Stimulated activated CD8-positive, alpha-beta memory T cell treated with anti-CD3 and anti-CD28 coated beads, Interleukin-2, amount 100 ng/mL, for 1 hour (primary cell): Measurements from ENCODE around the gene SESN1.

Source experiments
- DNase-seq, 2 donors: peaks; one replicate each; pipeline ENCODE4 v3.0.0-alpha.2; 2020; ENCODE audit warnings: low read depth in 2 of 2

The SESN1 gene

GRCh38 chr6:108961077-108961476 is 133.6 kb downstream of the SESN1 start:
- no peak for DNase-seq

- DNase-seq = no peak
These were observed 134.0 kb downstream of the SESN1 start for GRCh38 chr6:108960601-108961000.

GRCh38 chr6:108959972-108960582 is 134.6 kb downstream of the SESN1 start:
- no peak for DNase-seq

GRCh38 chr6:108958900-108959770 is 135.5 kb downstream of the SESN1 start:
- no peak for DNase-seq

GRCh38 chr6:108957221-108957620 is 137.4 kb downstream of the SESN1 start:
- no peak for DNase-seq

- no peak for DNase-seq
These were observed 139.2 kb downstream of the SESN1 start for GRCh38 chr6:108955329-108955949.

- DNase-seq = no peak
These were observed 141.0 kb downstream of the SESN1 start for GRCh38 chr6:108953681-108954080.

GRCh38 chr6:108952776-108953486 is 141.7 kb downstream of the SESN1 start:
- DNase-seq = no peak

GRCh38 chr6:108951351-108951953 is 143.2 kb downstream of the SESN1 start:
- DNase-seq = no peak

GRCh38 chr6:108948181-108948661 is 146.4 kb downstream of the SESN1 start:
- DNase-seq = no peak

GRCh38 chr6:108947114-108947854 is 147.4 kb downstream of the SESN1 start:
- DNase-seq = no peak

GRCh38 chr6:108946695-108947094 is 148.0 kb downstream of the SESN1 start:
- no peak for DNase-seq

- no peak for DNase-seq
These were observed 148.9 kb downstream of the SESN1 start for GRCh38 chr6:108945681-108946159.

GRCh38 chr6:108944707-108945680 is 149.7 kb downstream of the SESN1 start:
- no peak for DNase-seq

- no peak for DNase-seq
These were observed 150.6 kb downstream of the SESN1 start for GRCh38 chr6:108944071-108944470.

GRCh38 chr6:108942556-108943492 is 151.8 kb downstream of the SESN1 start:
- DNase-seq = peak; percentile 21 to 41

- DNase-seq = no peak
These were observed 152.8 kb downstream of the SESN1 start for GRCh38 chr6:108941859-108942258.

- no peak for DNase-seq
These were observed 153.4 kb downstream of the SESN1 start for GRCh38 chr6:108941281-108941680.
